ENCODE measurements around the gene YBX1.
"Not testable (repeated sequence)": the region's sequence is repeated elsewhere in the genome, so short reads cannot be mapped to it uniquely, and the experiment has no call there.

YBX1 gene

DNA sequence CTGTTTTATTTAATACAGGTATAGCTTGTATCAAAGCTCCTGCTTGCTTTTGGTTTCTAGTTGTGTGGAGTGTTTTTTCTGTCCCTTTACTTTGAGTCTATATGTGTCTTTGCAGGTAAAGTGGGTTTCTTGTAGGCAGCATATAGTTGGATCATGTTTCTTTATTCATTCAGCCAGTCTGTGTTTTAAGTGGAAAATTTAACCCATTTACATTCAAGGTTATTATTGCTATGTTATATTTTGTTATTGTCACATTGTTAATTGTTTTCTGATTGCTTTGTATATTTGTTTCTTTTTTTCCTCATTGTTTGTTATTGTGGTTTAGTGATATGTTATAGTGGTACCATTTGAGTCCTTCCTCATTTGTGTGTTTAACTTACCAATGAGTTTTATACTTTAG, 31.1 kb downstream of the YBX1 start:
- TF ChIP-seq CTCF (IDR thresholded peaks at IDR 0.05; ENCODE audit: insufficient read depth, low read length, missing control alignments), result no peak
- CTCF ChIA-PET, result no interaction called here
- no peak overlapping the region for H3K4me3 ChIP-seq (ENCODE audit: low read depth, low read length)
- POLR2A ChIA-PET, result no interaction called here
- no peak for DNase-seq (ENCODE audit: low read depth, low spot score)

DNA sequence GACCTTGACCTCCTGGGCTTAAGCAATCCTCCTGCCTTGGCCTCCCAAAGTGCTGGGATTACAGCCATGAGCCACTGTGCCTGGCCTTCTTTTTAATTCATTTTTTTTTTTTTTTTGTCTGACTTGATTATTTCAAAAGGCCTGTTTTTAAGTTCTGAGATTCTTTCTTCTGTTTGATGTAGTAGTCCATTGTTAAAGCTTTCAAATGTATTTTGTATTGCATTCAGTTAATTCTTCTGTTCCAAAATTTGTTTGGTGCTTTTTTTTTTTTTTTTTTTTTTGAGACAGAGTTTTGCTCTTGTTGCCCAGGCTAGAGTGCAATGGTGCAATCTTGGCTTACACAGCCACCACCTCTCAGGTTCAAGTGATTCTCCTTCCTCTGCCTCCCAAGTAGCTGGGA, 32.2 kb downstream of the YBX1 start:
- CTCF ChIA-PET; POLR2A ChIA-PET; DNase-seq (ENCODE audit: low read depth, low spot score); H3K4me3 ChIP-seq (ENCODE audit: low read depth, low read length): not testable (repeated sequence)

- POLR2A ChIA-PET, result no interaction called here
Observed at GRCh38 chr1:42720868-42721267, 38.6 kb downstream of the YBX1 start.

DNA sequence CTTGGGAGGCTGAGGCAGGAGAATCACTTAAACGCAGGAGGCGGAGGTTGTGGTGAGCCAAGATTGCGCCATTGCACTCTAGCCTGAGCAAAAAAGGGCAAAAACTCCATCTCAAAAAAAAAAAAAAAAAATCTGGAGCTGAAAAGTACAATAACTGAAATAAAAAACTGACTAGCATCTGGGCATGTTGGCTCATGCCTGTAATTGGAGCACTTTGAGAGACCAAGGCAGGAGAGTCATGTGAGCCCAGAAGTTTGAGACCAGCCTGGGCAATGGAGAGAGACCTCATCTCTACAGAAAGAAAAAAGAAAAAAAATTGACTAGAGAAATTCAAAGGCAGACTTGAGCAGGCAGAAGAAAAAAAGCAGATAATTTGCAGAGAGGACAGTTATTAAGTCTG, 39.7 kb downstream of the YBX1 start:
- POLR2A ChIA-PET, result no interaction called here
- CTCF ChIA-PET, result no interaction called here
- DNase-seq (ENCODE audit: low read depth, low spot score), result no peak
- no peak for TF ChIP-seq CTCF (IDR thresholded peaks at IDR 0.05; ENCODE audit: insufficient read depth, low read length, missing control alignments)
- H3K4me3 ChIP-seq (ENCODE audit: low read depth, low read length), result no peak overlapping the region

More at GRCh38 chr1:42720868-42721267, 38.6 kb downstream of the YBX1 start:
- DNase-seq (ENCODE audit: low read depth, low spot score), result no peak
- CTCF ChIA-PET, result no interaction called here
- no peak for TF ChIP-seq CTCF (IDR thresholded peaks at IDR 0.05; ENCODE audit: insufficient read depth, low read length, missing control alignments)
- H3K4me3 ChIP-seq (ENCODE audit: low read depth, low read length), result no peak overlapping the region

DNA sequence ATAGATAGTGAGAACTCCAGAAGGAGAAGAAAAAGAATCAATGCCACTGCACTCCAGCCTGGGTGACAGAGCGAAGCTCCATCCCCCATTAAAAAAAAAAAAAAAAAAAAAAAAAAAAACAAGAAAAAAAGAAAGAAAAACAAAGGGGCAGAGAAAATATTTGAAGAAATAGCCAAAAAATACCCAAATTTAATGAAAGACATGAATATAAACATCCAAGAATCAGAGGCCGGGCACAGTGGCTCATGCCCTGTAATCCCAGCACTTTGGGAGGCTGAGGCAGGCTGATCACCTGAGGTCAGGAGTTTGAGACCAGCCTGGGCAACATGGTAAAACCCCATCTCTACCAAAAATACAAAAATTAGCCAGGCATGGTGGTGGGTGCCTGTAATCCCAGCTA, 40.2 kb downstream of the YBX1 start:
- POLR2A ChIA-PET; H3K4me3 ChIP-seq (ENCODE audit: low read depth, low read length); DNase-seq (ENCODE audit: low read depth, low spot score): not testable (repeated sequence)
- CTCF ChIA-PET, result interaction anchor here (1.2 kb wide), 1 partner anchor 549 kb away, joined by 3 read pairs; no protein-coding TSS in a partner anchor

GRCh38 chr1:42723511-42723910, 41.3 kb downstream of the YBX1 start:
- ChIA-PET POLR2A (no interaction called here), CTCF (interaction anchor here (1.1 to 1.2 kb wide), 2 partner anchors 41 to 550 kb away, joined by 3 read pairs; partner anchors contain the start of gene YBX1)
- H3K4me3 ChIP-seq (ENCODE audit: low read depth, low read length), result no peak overlapping the region
- no peak for DNase-seq (ENCODE audit: low read depth, low spot score)
- TF ChIP-seq CTCF (IDR thresholded peaks at IDR 0.05; ENCODE audit: insufficient read depth, low read length, missing control alignments), result no peak

GRCh38 chr1:42725820-42726219, 43.6 kb downstream of the YBX1 start:
- CTCF ChIA-PET, result not testable (repeated sequence)
- POLR2A ChIA-PET, result interaction anchor here (0.7 kb wide), 1 partner anchor 92 kb away, joined by 3 read pairs; no protein-coding TSS in a partner anchor

GRCh38 chr1:42730002-42730401, 47.8 kb downstream of the YBX1 start:
- H3K4me3 ChIP-seq (ENCODE audit: low read depth, low read length), result no peak overlapping the region
- ChIA-PET CTCF (no interaction called here), POLR2A (no interaction called here)
- no peak for TF ChIP-seq CTCF (IDR thresholded peaks at IDR 0.05; ENCODE audit: insufficient read depth, low read length, missing control alignments)
- no peak for DNase-seq (ENCODE audit: low read depth, low spot score)

More at GRCh38 chr1:42725820-42726219, 43.6 kb downstream of the YBX1 start:
- H3K4me3 ChIP-seq (ENCODE audit: low read depth, low read length); DNase-seq (ENCODE audit: low read depth, low spot score): not testable (repeated sequence)

Data from AG04449 (cell line).